Mammary epithelial cell (primary cell): ENCODE data around the gene GRM5.
"Not testable (repeated sequence)": the region's sequence is repeated elsewhere in the genome, so short reads cannot be mapped to it uniquely, and the experiment has no call there.

Experiments used
- EZH2 ChIP-seq: IDR thresholded peaks from 2 replicates; pipeline ENCODE4 v1.6.1; 2012; ENCODE audit warnings: low read length, inconsistent platforms, borderline replicate concordance
- TF ChIP-seq, protein P1 (sequence below), 2 donors: IDR thresholded peaks in 1 of 2; conservative IDR thresholded peaks in 1 of 2; 2 replicates each; pipeline ENCODE4 v1.5.1; 2011 to 2012; ENCODE audit warnings: inconsistent platforms in 2 of 2, low read length in 2 of 2, mild to moderate bottlenecking in 2 of 2, control low read depth in 1 of 2, low read depth in 1 of 2; ENCODE audit not compliant: insufficient read depth in 1 of 2; ENCODE audit errors: extremely low read depth in 1 of 2

DNA sequence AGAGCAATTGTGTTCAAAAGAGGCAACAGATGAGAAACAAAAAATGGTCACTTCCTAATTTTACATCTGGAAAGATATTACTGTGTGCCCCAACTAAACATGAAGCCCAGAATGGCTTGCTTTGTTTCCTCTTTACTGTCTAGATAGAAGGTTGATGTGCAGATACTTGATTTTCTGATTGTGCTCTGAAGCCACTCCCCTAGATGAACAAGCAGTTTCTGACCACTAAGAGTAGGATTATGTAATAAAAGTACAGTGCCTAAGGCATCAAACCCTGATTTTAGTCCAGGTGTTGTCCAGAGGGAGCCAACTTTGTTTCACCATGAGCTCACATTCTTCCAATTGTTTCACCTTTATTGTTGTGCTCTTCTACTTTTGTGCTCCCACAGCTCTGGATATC lies 116.9 kb downstream of the GRM5 start:
- TF ChIP-seq, protein P1, sequence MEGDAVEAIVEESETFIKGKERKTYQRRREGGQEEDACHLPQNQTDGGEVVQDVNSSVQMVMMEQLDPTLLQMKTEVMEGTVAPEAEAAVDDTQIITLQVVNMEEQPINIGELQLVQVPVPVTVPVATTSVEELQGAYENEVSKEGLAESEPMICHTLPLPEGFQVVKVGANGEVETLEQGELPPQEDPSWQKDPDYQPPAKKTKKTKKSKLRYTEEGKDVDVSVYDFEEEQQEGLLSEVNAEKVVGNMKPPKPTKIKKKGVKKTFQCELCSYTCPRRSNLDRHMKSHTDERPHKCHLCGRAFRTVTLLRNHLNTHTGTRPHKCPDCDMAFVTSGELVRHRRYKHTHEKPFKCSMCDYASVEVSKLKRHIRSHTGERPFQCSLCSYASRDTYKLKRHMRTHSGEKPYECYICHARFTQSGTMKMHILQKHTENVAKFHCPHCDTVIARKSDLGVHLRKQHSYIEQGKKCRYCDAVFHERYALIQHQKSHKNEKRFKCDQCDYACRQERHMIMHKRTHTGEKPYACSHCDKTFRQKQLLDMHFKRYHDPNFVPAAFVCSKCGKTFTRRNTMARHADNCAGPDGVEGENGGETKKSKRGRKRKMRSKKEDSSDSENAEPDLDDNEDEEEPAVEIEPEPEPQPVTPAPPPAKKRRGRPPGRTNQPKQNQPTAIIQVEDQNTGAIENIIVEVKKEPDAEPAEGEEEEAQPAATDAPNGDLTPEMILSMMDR (conservative IDR thresholded peaks at IDR 0.05 in 1 of 2, IDR thresholded peaks at IDR 0.05 in 1 of 2; ENCODE audit: extremely low read depth in 1 of 2, insufficient read depth in 1 of 2, low read depth in 1 of 2, low read length in 2 of 2), result not testable (repeated sequence)
- not testable (repeated sequence) for TF ChIP-seq EZH2
